Measurements from ENCODE around the gene HTRA1.

DNA sequence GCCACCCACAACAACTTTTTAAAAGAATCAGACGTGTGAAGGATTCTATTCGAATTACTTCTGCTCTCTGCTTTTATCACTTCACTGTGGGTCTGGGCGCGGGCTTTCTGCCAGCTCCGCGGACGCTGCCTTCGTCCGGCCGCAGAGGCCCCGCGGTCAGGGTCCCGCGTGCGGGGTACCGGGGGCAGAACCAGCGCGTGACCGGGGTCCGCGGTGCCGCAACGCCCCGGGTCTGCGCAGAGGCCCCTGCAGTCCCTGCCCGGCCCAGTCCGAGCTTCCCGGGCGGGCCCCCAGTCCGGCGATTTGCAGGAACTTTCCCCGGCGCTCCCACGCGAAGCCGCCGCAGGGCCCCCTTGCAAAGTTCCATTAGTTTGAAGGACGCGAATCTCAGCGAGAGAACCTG is 461 bp upstream of the HTRA1 start:
- TF ChIP-seq, protein P1, sequence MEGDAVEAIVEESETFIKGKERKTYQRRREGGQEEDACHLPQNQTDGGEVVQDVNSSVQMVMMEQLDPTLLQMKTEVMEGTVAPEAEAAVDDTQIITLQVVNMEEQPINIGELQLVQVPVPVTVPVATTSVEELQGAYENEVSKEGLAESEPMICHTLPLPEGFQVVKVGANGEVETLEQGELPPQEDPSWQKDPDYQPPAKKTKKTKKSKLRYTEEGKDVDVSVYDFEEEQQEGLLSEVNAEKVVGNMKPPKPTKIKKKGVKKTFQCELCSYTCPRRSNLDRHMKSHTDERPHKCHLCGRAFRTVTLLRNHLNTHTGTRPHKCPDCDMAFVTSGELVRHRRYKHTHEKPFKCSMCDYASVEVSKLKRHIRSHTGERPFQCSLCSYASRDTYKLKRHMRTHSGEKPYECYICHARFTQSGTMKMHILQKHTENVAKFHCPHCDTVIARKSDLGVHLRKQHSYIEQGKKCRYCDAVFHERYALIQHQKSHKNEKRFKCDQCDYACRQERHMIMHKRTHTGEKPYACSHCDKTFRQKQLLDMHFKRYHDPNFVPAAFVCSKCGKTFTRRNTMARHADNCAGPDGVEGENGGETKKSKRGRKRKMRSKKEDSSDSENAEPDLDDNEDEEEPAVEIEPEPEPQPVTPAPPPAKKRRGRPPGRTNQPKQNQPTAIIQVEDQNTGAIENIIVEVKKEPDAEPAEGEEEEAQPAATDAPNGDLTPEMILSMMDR (IDR thresholded peaks at IDR 0.05 in 8 of 11, conservative IDR thresholded peaks at IDR 0.05 in 3 of 11), result no peak
- TF ChIP-seq POLR2AphosphoS5 (IDR thresholded peaks at IDR 0.05) (no peak), POLR2A (IDR thresholded peaks at IDR 0.05) (no peak)
